ENCODE results near the gene OXSR1.

GRCh38 chr3:38186781-38187180 is 21.4 kb downstream of the OXSR1 start:
- TF ChIP-seq, protein P1, sequence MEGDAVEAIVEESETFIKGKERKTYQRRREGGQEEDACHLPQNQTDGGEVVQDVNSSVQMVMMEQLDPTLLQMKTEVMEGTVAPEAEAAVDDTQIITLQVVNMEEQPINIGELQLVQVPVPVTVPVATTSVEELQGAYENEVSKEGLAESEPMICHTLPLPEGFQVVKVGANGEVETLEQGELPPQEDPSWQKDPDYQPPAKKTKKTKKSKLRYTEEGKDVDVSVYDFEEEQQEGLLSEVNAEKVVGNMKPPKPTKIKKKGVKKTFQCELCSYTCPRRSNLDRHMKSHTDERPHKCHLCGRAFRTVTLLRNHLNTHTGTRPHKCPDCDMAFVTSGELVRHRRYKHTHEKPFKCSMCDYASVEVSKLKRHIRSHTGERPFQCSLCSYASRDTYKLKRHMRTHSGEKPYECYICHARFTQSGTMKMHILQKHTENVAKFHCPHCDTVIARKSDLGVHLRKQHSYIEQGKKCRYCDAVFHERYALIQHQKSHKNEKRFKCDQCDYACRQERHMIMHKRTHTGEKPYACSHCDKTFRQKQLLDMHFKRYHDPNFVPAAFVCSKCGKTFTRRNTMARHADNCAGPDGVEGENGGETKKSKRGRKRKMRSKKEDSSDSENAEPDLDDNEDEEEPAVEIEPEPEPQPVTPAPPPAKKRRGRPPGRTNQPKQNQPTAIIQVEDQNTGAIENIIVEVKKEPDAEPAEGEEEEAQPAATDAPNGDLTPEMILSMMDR (conservative IDR thresholded peaks at IDR 0.05 in 1 of 2, IDR thresholded peaks at IDR 0.05 in 1 of 2; ENCODE audit: extremely low read depth in 1 of 2, insufficient read depth in 1 of 2, low read depth in 1 of 2, low read length in 2 of 2), result no peak
- TF ChIP-seq EZH2 (IDR thresholded peaks at IDR 0.05; ENCODE audit: borderline replicate concordance, low read length), result no peak

Measured in mammary epithelial cell (primary cell).